ENCODE data around the gene XIST.
"Not testable (repeated sequence)": the region's sequence is repeated elsewhere in the genome, so short reads cannot be mapped to it uniquely, and the experiment has no call there.

XIST gene

GRCh38 chrX:73804109-73804508, 48.4 kb downstream of the XIST start:
- not testable (repeated sequence) for DNase-seq (ENCODE audit: low read depth in 2 of 2)

GRCh38 chrX:73799888-73800287, 52.6 kb downstream of the XIST start:
- DNase-seq (ENCODE audit: low read depth in 2 of 2): no peak

GRCh38 chrX:73792511-73792910, 60.0 kb downstream of the XIST start:
- DNase-seq (ENCODE audit: low read depth in 2 of 2): not testable (repeated sequence)

GRCh38 chrX:73785493-73785892, 67.0 kb downstream of the XIST start:
- no peak for DNase-seq (ENCODE audit: low read depth in 2 of 2)

All from stimulated activated CD8-positive, alpha-beta memory T cell treated with anti-CD3 and anti-CD28 coated beads, Interleukin-15, amount 100 ng/mL, for 48 hours (primary cell).